AG09309 (cell line): ENCODE measurements around the gene TEPSIN.

Source experiments
- DNase-seq: peaks from one replicate; pipeline ENCODE4 v3.0.0-alpha.2; 2010; ENCODE audit warnings: low read depth
- H3K4me3 ChIP-seq: 2 replicates; pipeline ENCODE4 v1.5.1; 2011; ENCODE audit warnings: mild to moderate bottlenecking, low read depth, low read length, moderate library complexity; ENCODE audit not compliant: control insufficient read depth
- TF ChIP-seq, protein P1 (sequence below): IDR thresholded peaks from 2 replicates; pipeline ENCODE4 v1.5.1; 2011; ENCODE audit warnings: mild to moderate bottlenecking, low read depth, low read length, inconsistent platforms; ENCODE audit not compliant: insufficient read depth, control insufficient read depth; ENCODE audit errors: missing control alignments

Gene TEPSIN

DNA sequence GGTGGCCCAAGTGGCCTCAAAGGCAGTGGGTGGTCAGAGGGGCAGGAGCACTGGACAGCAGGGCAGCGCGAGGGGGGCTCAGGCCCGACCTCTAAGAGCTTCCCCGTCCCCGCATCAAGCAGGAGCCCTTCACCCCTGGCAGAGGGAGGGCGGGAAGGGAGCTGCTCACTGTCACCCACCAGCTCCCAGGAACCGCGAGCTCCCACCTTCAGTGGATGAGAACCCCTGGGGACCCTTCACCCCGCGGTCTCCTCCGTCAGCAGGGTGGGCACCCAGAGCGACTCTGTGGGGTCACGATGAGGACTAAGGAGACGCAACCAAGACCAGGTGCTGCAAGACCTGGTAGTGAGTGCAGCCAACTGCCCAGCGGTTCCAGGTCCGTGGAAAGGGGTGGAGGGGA, 29.7 kb downstream of the TEPSIN start:
- no peak overlapping the region for H3K4me3 ChIP-seq
- DNase-seq, result no peak
- TF ChIP-seq, protein P1, sequence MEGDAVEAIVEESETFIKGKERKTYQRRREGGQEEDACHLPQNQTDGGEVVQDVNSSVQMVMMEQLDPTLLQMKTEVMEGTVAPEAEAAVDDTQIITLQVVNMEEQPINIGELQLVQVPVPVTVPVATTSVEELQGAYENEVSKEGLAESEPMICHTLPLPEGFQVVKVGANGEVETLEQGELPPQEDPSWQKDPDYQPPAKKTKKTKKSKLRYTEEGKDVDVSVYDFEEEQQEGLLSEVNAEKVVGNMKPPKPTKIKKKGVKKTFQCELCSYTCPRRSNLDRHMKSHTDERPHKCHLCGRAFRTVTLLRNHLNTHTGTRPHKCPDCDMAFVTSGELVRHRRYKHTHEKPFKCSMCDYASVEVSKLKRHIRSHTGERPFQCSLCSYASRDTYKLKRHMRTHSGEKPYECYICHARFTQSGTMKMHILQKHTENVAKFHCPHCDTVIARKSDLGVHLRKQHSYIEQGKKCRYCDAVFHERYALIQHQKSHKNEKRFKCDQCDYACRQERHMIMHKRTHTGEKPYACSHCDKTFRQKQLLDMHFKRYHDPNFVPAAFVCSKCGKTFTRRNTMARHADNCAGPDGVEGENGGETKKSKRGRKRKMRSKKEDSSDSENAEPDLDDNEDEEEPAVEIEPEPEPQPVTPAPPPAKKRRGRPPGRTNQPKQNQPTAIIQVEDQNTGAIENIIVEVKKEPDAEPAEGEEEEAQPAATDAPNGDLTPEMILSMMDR, result no peak

DNA sequence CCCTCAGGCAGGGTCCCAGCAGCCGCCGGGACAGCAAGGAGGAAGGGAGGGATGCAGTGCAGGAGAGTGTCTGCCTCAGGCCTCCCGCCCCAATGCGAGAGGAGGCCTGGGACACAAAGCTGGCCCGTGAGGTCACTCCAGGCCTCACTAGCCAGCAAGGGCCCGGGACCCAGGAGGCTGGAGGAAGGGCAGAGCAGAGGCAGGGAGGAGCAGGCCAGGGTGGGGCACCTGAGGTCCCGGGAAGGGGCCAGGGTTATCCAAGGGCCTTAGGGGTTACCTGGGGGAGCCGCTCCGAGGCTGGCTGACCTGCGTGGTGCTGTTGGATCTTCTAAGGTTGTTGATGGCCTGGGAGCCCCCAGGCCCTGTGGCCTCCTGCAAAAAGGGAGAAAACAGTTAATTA, 30.2 kb downstream of the TEPSIN start:
- no peak for DNase-seq
- no peak overlapping the region for H3K4me3 ChIP-seq
- TF ChIP-seq, protein P1, result no peak

DNA sequence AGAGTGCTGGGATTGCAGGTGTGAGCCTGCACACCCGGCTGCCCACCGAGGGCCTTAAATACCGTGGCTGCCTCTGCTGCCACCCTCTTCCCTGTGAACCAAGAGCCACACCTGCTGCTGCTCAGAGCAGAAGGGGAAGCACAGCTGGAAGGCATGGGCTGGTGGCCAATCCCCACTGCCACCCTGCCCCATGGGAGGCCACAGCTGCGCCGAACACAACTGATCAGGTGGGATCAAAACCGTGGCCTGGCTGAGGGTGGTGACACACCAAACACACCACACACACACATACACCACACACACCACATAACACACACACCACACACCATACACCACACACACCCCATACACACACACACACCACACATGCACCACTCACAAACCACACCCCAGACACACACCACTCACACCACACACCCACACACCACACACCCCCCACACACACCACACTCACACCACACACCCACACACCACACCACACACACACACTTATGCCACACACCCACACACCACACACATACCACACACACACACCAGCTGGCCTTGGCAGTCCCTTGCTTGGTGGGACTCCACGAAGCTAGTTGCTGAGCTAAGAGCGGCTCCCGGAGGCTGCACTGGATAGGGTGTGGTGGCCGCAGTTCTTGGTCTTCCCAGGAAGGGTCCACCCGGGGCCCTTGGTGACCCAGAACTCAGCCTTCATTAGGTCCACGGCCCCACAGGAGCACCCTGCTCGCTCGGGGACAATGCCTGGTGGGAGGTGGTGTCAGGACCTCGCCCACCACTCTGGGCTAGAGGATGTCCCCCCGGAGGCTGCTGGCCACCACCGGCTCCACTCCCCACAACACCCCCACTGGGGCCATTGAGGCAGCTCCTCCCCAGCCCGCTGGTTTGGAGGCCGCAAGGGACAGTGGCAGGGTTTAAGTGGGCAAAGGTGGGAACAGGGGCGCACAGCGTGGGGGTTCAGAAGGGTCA, 31.0 kb downstream of the TEPSIN start:
- H3K4me3 ChIP-seq, result no peak overlapping the region
- no peak for DNase-seq
- TF ChIP-seq, protein P1, result no peak

DNA sequence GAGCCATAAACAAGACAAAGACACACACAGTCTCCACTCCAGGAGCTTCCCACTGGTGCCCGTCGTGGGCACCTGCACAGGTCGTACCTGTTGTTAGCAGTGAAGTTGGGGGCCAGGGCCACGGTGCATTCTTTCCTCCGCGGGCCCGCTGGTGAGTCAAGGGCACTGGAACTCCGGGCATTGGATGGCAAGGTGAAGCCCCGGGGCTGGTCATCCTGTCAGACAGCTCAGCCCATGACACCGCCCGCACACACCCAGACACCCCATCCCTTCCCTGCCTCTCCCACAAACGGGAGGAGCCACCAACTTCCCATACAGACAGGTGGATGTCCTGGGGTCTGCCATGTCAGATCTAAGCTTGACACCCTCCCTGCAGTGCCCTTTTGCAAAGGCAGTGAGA, 32.2 kb downstream of the TEPSIN start:
- no peak overlapping the region for H3K4me3 ChIP-seq
- TF ChIP-seq, protein P1, result no peak
- DNase-seq, result no peak

DNA sequence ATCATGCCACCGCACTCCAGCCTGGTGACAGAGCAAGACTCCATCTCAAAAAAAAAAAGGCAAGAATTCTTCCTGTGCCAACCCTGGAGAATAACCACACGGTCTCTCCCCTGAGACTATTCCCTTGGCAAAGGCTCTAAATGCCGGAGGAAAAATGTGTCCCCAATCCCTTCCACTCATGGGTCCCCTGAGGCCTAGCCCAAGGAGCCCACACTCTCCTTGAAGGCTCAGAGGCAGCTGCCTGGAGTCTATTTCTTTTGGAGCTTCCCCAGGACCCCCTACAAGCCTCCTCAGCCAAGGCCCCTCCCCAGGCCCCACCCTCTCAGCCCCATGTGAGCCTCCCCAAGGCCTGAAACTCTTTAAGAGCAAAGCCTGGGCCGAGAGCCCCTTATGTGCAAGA, 32.7 kb downstream of the TEPSIN start:
- TF ChIP-seq, protein P1, result no peak
- H3K4me3 ChIP-seq, result no peak overlapping the region
- DNase-seq, result no peak

DNA sequence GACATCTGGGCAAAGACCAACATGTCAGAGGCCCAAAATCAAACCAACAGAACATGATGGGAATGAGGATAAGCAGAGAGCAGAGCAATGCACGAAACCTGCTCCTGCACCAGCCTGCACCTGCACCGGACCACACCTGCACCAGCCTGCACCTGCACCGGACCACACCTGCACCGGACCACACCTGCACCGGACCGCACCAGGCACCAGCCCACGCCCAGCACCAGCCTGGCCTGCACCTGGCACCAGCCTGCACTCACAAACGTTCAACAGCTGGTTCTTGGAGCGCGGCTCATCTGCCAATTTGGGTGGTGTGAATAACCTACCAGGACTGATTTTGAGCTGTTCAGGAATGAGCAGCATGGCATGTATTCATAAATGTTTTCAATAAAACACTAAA, 34.3 kb downstream of the TEPSIN start:
- no peak overlapping the region for H3K4me3 ChIP-seq
- DNase-seq, result no peak
- TF ChIP-seq, protein P1, result no peak
